H1 (cell line): ENCODE measurements around the gene OR5AS1. TPM values are rescaled to one million over a fixed set of nuclear protein-coding genes. Genes with fewer than 3 reads are reported as not detected.

ENCODE experiments used
- CTCF ChIP-seq, 3 experiments: IDR thresholded peaks; 1 replicate in 2 of 3; 2 replicates in 1 of 3; pipeline versions ENCODE4 v1.5.1 to v1.6.1; 2011; ENCODE audit warnings: low read length in 3 of 3, mild to moderate bottlenecking in 3 of 3, inconsistent platforms in 2 of 3, low read depth in 1 of 3, moderate library complexity in 1 of 3; ENCODE audit not compliant: insufficient read depth in 1 of 3; ENCODE audit errors: control extremely low read depth in 1 of 3
- SP4 ChIP-seq: IDR thresholded peaks from 2 replicates; pipeline ENCODE4 v1.6.1; 2012; ENCODE audit warnings: low read length, inconsistent platforms
- polyA plus RNA-seq, 7 experiments: library from polyadenylated mRNA; depleted of rRNA in 3 of 7; stranded (reverse) in 5 of 7; unstranded in 2 of 7; fragments of >200 nt in 5 of 7; fragments of 200-250 nt in 2 of 7; gene quantifications; 1 replicate in 5 of 7; 2 replicates in 1 of 7; 4 replicates in 1 of 7; pipeline versions ENCODE4 v1.2.1 to v1.2.3, GENCODE V29; 2011 to 2013; ENCODE audit warnings: missing spikeins in 2 of 7, mixed read lengths in 2 of 7
- total RNA-seq: library from RNA; stranded (reverse); fragmentation: NEBNext Ultra II Directional; extraction: Animal tissue kit (Norgen Biotek cat#: 25700); gene quantifications from 2 replicates; pipeline ENCODE4 v1.2.1, GENCODE V29; 2021

The OR5AS1 gene
- total and polyA plus RNA-seq, 2 of the 8 experiments (the other 6 are each of a cell fraction or from before 2014, with no cell fraction given) = not detected

- no peak for TF ChIP-seq CTCF (IDR thresholded peaks at IDR 0.05; ENCODE audit: control extremely low read depth in 1 of 3, insufficient read depth in 1 of 3, low read depth in 1 of 3, low read length in 3 of 3)
- TF ChIP-seq SP4 = no peak
Observed at GRCh38 chr11:56066980-56067379, 39.5 kb downstream of the OR5AS1 start (continued).

Other genes starting within 250 kb of the OR5AS1 start
- gene OR5D14, start 232.1 kb upstream of the OR5AS1 start, total RNA-seq = not detected in 2 replicates
- not detected in 2 replicates for gene OR5D14, start 232.1 kb upstream of the OR5AS1 start, polyA plus RNA-seq (2011; rRNA removed)
- gene OR5L1, start 216.3 kb upstream of the OR5AS1 start, total RNA-seq = not detected in 2 replicates
- not detected in 2 replicates for gene OR5L1, start 216.3 kb upstream of the OR5AS1 start, polyA plus RNA-seq (2011; rRNA removed)
- not detected in 2 replicates for gene OR5D18, start 208.0 kb upstream of the OR5AS1 start, total RNA-seq
- gene OR5D18, start 208.0 kb upstream of the OR5AS1 start, polyA plus RNA-seq (2011; rRNA removed) = not detected in 2 replicates
- not detected in 2 replicates for gene OR5L2, start 200.4 kb upstream of the OR5AS1 start, total RNA-seq
- gene OR5L2, start 200.4 kb upstream of the OR5AS1 start, polyA plus RNA-seq (2011; rRNA removed) = not detected in 2 replicates
- not detected in 2 replicates for gene OR5D16, start 188.9 kb upstream of the OR5AS1 start, total RNA-seq
- gene OR5D16, start 188.9 kb upstream of the OR5AS1 start, polyA plus RNA-seq (2011; rRNA removed) = not detected in 2 replicates
- gene TRIM51, start 144.4 kb upstream of the OR5AS1 start, total RNA-seq = not detected in 2 replicates
- not detected in 2 replicates for gene TRIM51, start 144.4 kb upstream of the OR5AS1 start, polyA plus RNA-seq (2011; rRNA removed)
- gene OR5W2, start 113.1 kb upstream of the OR5AS1 start, total RNA-seq = not detected in 2 replicates
- not detected in 2 replicates for gene OR5W2, start 113.1 kb upstream of the OR5AS1 start, polyA plus RNA-seq (2011; rRNA removed)
- gene OR5I1, start 91.3 kb upstream of the OR5AS1 start, total RNA-seq = not detected in 2 replicates
- not detected in 2 replicates for gene OR5I1, start 91.3 kb upstream of the OR5AS1 start, polyA plus RNA-seq (2011; rRNA removed)
- not detected in 2 replicates for gene OR10AG1, start 57.7 kb upstream of the OR5AS1 start, total RNA-seq
- gene OR10AG1, start 57.7 kb upstream of the OR5AS1 start, polyA plus RNA-seq (2011; rRNA removed) = not detected in 2 replicates
- gene OR5F1, start 33.0 kb upstream of the OR5AS1 start, total RNA-seq = not detected in 2 replicates
- not detected in 2 replicates for gene OR5F1, start 33.0 kb upstream of the OR5AS1 start, polyA plus RNA-seq (2011; rRNA removed)
- not detected in 2 replicates for gene OR8I2, start 65.7 kb downstream of the OR5AS1 start, total RNA-seq
- gene OR8I2, start 65.7 kb downstream of the OR5AS1 start, polyA plus RNA-seq (2011; rRNA removed) = not detected in 2 replicates
- gene OR8H2, start 76.0 kb downstream of the OR5AS1 start, total RNA-seq = not detected in 2 replicates
- not detected in 2 replicates for gene OR8H2, start 76.0 kb downstream of the OR5AS1 start, polyA plus RNA-seq (2011; rRNA removed)
- gene OR8H3, start 94.7 kb downstream of the OR5AS1 start, total RNA-seq = not detected in 2 replicates
- gene OR8H3, start 94.7 kb downstream of the OR5AS1 start, polyA plus RNA-seq (2011; rRNA removed) = not detected in 2 replicates
- gene OR8J3, start 112.5 kb downstream of the OR5AS1 start, total RNA-seq = not detected in 2 replicates
- gene OR8J3, start 112.5 kb downstream of the OR5AS1 start, polyA plus RNA-seq (2011; rRNA removed) = not detected in 2 replicates
- not detected in 2 replicates for gene OR8K5, start 132.7 kb downstream of the OR5AS1 start, total RNA-seq
- not detected in 2 replicates for gene OR8K5, start 132.7 kb downstream of the OR5AS1 start, polyA plus RNA-seq (2011; rRNA removed)
- gene OR5J2, start 149.0 kb downstream of the OR5AS1 start, total RNA-seq = not detected in 2 replicates
- not detected in 2 replicates for gene OR5J2, start 149.0 kb downstream of the OR5AS1 start, polyA plus RNA-seq (2011; rRNA removed)
- gene OR5T2, start 206.6 kb downstream of the OR5AS1 start, total RNA-seq = not detected in 2 replicates
- gene OR5T2, start 206.6 kb downstream of the OR5AS1 start, polyA plus RNA-seq (2011; rRNA removed) = not detected in 2 replicates
- not detected in 2 replicates for gene OR5T3, start 224.6 kb downstream of the OR5AS1 start, total RNA-seq
- not detected in 2 replicates for gene OR5T3, start 224.6 kb downstream of the OR5AS1 start, polyA plus RNA-seq (2011; rRNA removed)
- not detected in 2 replicates for gene OR5T1, start 246.5 kb downstream of the OR5AS1 start, total RNA-seq
- gene OR5T1, start 246.5 kb downstream of the OR5AS1 start, polyA plus RNA-seq (2011; rRNA removed) = not detected in 2 replicates